A549 (cell line): Measurements from ENCODE around the gene SMYD5. TPM values are rescaled to one million over a fixed set of nuclear protein-coding genes. Genes with fewer than 3 reads are reported as not detected.

Experiments
- ATAC-seq, 2 experiments: fragments of 200-7000 bp in 1 of 2; fragments of >200 bp in 1 of 2; cut with Nextera tagmentation in 1 of 2; cut with Tn5 transposase in 1 of 2; 3 replicates each; pipeline versions ENCODE4 v1.8.0 to v1.9.1; 2018 to 2020; ENCODE audit warnings: mild to moderate bottlenecking in 1 of 2, moderate library complexity in 1 of 2
- CTCF ChIA-PET: fragments of 300-600 bp; sonication (Branson Sonifier 250); formaldehyde crosslinking; extraction: SDS; loops from one replicate; lab custom pipeline; 2021; ENCODE audit warnings: antibody characterized with exemption, inconsistent platforms; lab: Yijun Ruan, JAX
- POLR2A ChIA-PET: fragments of 350-600 bp; formaldehyde crosslinking; extraction: SDS; loops from one replicate; lab custom pipeline; 2021; ENCODE audit warnings: antibody characterized with exemption, inconsistent platforms; lab: Yijun Ruan, JAX
- DNase-seq, 2 experiments: peaks; one replicate each; pipeline versions ENCODE4 v3.0.0 to v3.0.0-alpha.2; 2011 to 2016; ENCODE audit warnings: low read depth in 1 of 2, low spot score in 1 of 2
- FAIRE-seq: peaks from 2 replicates; lab custom pipeline; 2011; peaks lifted over from hg19 to GRCh38; lab: Jason Lieb, UNC
- H3K27ac ChIP-seq, 2 experiments: fragments of >200 bp; sonication (Bioruptor Twin); formaldehyde crosslinking; 3 replicates each; pipeline ENCODE4 v1.5.1; 2016 to 2017
- H3K4me1 ChIP-seq: fragments of >200 bp; sonication (Bioruptor Twin); formaldehyde crosslinking; 3 replicates; pipeline ENCODE4 v1.6.1; 2016
- H3K4me2 ChIP-seq: fragments of >200 bp; sonication (Bioruptor Twin); formaldehyde crosslinking; 3 replicates; pipeline ENCODE4 v1.6.1; 2016
- H3K4me3 ChIP-seq: fragments of >200 bp; sonication (Bioruptor Twin); formaldehyde crosslinking; 3 replicates; pipeline ENCODE4 v1.5.1; 2016
- H3K9me3 ChIP-seq: fragments of >200 bp; sonication (Bioruptor Twin); formaldehyde crosslinking; 3 replicates; pipeline ENCODE4 v1.6.1; 2016
- BHLHE40 ChIP-seq: IDR thresholded peaks from 2 replicates; pipeline ENCODE4 v1.6.1; 2012; ENCODE audit warnings: low read depth, low read length, inconsistent platforms
- CHD4 ChIP-seq: fragments of 200-600 bp; sonication (generic); IDR thresholded peaks from 2 replicates; pipeline ENCODE4 v1.6.1; 2016; ENCODE audit warnings: antibody characterized with exemption, mild to moderate bottlenecking, borderline replicate concordance
- EHF ChIP-seq: fragments of 250-450 bp; sonication (Bioruptor Pico); IDR thresholded peaks from 2 replicates; pipeline ENCODE4 v1.5.0; 2020; ENCODE audit warnings: mild to moderate bottlenecking
- FOSB ChIP-seq: fragments of 250-450 bp; sonication (Bioruptor Pico); IDR thresholded peaks from 2 replicates; pipeline ENCODE4 v1.5.0; 2020; ENCODE audit warnings: mild to moderate bottlenecking, moderate library complexity
- FOSL2 ChIP-seq, 2 experiments: fragments of 450-650 bp in 1 of 2; fragments of >200 bp in 1 of 2; sonication (Bioruptor Twin) in 1 of 2; formaldehyde crosslinking; IDR thresholded peaks; 2 replicates each; pipeline versions ENCODE4 v1.5.0 to v1.6.1; 2016 to 2020; ENCODE audit warnings: mild to moderate bottlenecking in 1 of 2, moderate library complexity in 1 of 2
- HEYL ChIP-seq: fragments of 250-450 bp; sonication (Bioruptor Pico); IDR thresholded peaks from 2 replicates; pipeline ENCODE4 v1.8.0; 2021; ENCODE audit warnings: mild to moderate bottlenecking, moderate library complexity
- HOXB5 ChIP-seq: fragments of 250-450 bp; sonication (Bioruptor Pico); IDR thresholded peaks from 2 replicates; pipeline ENCODE4 v1.5.0; 2020; ENCODE audit warnings: mild to moderate bottlenecking, moderate library complexity
- JUNB ChIP-seq: fragments of >200 bp; sonication (Bioruptor Twin); formaldehyde crosslinking; IDR thresholded peaks from 2 replicates; pipeline ENCODE4 v1.6.1; 2016
- KDM1A ChIP-seq: fragments of 200-600 bp; sonication (generic); IDR thresholded peaks from 2 replicates; pipeline ENCODE4 v1.6.1; 2016; ENCODE audit warnings: low read depth, mild to moderate bottlenecking
- MAFK ChIP-seq: fragments of 450-650 bp; IDR thresholded peaks from 2 replicates; pipeline ENCODE4 v1.6.1; 2014; ENCODE audit not compliant: partially characterized antibody
- MYC ChIP-seq: IDR thresholded peaks from 2 replicates; pipeline ENCODE4 v1.6.1; 2012; ENCODE audit warnings: mild to moderate bottlenecking, inconsistent platforms, low read length, improper control_type of control experiment, borderline replicate concordance
- NFE2L2 ChIP-seq: fragments of 150-350 bp; conservative IDR thresholded peaks from 2 replicates; pipeline ENCODE4 v1.6.1; 2014; ENCODE audit warnings: low read length
- POLR2AphosphoS2 ChIP-seq: conservative IDR thresholded peaks from 2 replicates; pipeline ENCODE4 v1.6.1; 2012; ENCODE audit warnings: low read length, improper control_type of control experiment, inconsistent platforms
- SREBF2 ChIP-seq: fragments of 450-650 bp; IDR thresholded peaks from 2 replicates; pipeline ENCODE4 v1.6.1; 2014; ENCODE audit warnings: mild to moderate bottlenecking, moderate library complexity
- ZSCAN20 ChIP-seq: fragments of 250-450 bp; sonication (Bioruptor Pico); IDR thresholded peaks from 2 replicates; pipeline ENCODE4 v1.8.0; 2022; ENCODE audit warnings: mild to moderate bottlenecking, moderate library complexity
- WGBS: methylation state at CpG from one replicate; pipeline ENCODE4 v1.1.6; 2017; ENCODE audit errors: missing lambda C conversion rate; 5-methylcytosine and 5-hydroxymethylcytosine counted together
- polyA plus RNA-seq, 4 experiments: library from polyadenylated mRNA; depleted of rRNA in 3 of 4; stranded (reverse); fragments of >200 nt; fragmentation: RNase III in 1 of 4; extraction: RNeasy Plus Mini Kit Qiagen cat#74134 plus additional on column Dnase treatment in 1 of 4; gene quantifications; 2 replicates in 3 of 4; 3 replicates in 1 of 4; pipeline ENCODE4 v1.2.3, GENCODE V29; 2011 to 2017
- TF ChIP-seq, protein P1 (sequence below): IDR thresholded peaks from 2 replicates; pipeline ENCODE4 v1.6.1; 2012; ENCODE audit warnings: low read depth, borderline replicate concordance
- TF ChIP-seq, protein P2 (sequence below): fragments of >200 bp; sonication (Bioruptor Twin); formaldehyde crosslinking; IDR thresholded peaks from 3 replicates; pipeline ENCODE4 v1.5.1; 2016
- TF ChIP-seq, protein P3 (sequence below): fragments of >200 bp; sonication (Bioruptor Twin); formaldehyde crosslinking; IDR thresholded peaks from 2 replicates; pipeline ENCODE4 v1.6.1; 2016

The SMYD5 gene
- polyA plus RNA-seq, 2 of the 4 experiments (the other 2 are of a cell fraction) = 40.3 to 46.7 TPM

DNA sequence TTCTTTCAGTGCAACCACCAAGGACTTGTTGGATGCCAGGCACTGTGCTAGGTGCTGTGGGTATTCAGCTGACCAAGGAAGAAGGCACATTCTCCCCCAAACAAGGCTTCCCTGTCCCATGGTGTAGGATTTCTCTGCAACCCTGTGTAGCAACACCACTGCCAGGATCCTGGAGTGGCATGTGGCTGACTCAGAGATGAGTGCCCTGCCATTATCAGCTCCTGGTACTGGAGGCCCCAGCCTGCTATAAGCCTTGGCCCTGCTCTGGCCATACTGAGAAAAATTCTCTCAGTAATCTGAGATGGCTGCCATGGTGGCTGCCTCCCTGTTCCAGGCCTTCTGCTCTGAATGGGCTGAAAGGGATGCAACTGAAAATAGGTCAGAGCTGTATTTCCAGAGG, 4.3 kb downstream of the SMYD5 start:
- POLR2A ChIA-PET = interaction anchor here (1.5 kb wide), 1 partner anchor 16 kb away, joined by 5 read pairs; the partner anchor contains the start of gene CCT7
- H3K27ac ChIP-seq = no peak overlapping the region
- peaks cover 9% of the 10 kb centered on the region for H3K4me1 ChIP-seq

DNA sequence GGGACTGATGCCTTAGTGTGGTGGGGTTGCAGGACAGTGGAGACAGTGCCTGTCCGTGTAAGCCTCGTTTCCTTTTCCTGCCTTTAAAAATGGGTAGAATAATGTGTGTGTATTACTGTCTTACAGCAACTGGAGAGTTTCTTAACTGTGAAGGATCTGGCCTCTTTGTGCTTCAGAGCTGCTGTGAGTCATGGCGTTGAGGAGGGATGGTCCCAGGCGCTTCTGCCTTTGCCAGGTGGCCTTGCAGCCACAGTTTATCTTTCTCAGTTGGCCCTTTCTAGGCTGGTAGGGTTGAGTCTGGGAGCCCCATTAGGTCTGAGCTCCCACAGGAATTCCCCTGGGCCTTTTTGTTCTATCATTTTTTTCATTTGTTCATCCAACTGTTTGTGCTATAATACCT, 9.8 kb downstream of the SMYD5 start:
- ChIA-PET POLR2A (no interaction called here), CTCF (interaction anchor here (0.7 to 7.2 kb wide), 5 partner anchors 9 to 331 kb away, joined by 3 to 57 read pairs (median 4); no protein-coding TSS in a partner anchor)
- TF ChIP-seq BHLHE40 = no peak
- TF ChIP-seq HOXB5 (CRISPR knock-in tag) = no peak
- TF ChIP-seq KDM1A = no peak
- TF ChIP-seq CHD4 = no peak
- no peak for TF ChIP-seq HEYL (CRISPR knock-in tag)
- FAIRE-seq = no peak
- Histone ChIP-seq H3K9me3 (no peaks in the 10 kb centered on the region), H3K4me1 (no peaks in the 10 kb centered on the region), H3K4me3 (no peak overlapping the region), H3K4me2 (no peak overlapping the region), H3K27ac (no peak overlapping the region)
- 95% methylated on average over 4 of the region's 4 CpGs for WGBS
- no peak for ATAC-seq
- no peak for DNase-seq

More for the DNA sequence above, 4.3 kb downstream of the SMYD5 start:
- no peak overlapping the region for H3K4me2 ChIP-seq
- no peaks in the 10 kb centered on the region for H3K9me3 ChIP-seq
- no peak for TF ChIP-seq HEYL (CRISPR knock-in tag)
- TF ChIP-seq, protein P1, sequence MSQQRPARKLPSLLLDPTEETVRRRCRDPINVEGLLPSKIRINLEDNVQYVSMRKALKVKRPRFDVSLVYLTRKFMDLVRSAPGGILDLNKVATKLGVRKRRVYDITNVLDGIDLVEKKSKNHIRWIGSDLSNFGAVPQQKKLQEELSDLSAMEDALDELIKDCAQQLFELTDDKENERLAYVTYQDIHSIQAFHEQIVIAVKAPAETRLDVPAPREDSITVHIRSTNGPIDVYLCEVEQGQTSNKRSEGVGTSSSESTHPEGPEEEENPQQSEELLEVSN = no peak
- TF ChIP-seq MYC = no peak
- TF ChIP-seq BHLHE40 = no peak
- TF ChIP-seq JUNB = no peak
- no peak for TF ChIP-seq EHF (CRISPR knock-in tag)
- TF ChIP-seq NFE2L2 = no peak
- TF ChIP-seq FOSL2 (IDR thresholded peaks at IDR 0.05) = no peak
- TF ChIP-seq FOSL2 (CRISPR knock-in tag; IDR thresholded peaks at IDR 0.05) = no peak
- TF ChIP-seq POLR2AphosphoS2 = no peak
- no peak for TF ChIP-seq FOSB (CRISPR knock-in tag)
- TF ChIP-seq, protein P2, sequence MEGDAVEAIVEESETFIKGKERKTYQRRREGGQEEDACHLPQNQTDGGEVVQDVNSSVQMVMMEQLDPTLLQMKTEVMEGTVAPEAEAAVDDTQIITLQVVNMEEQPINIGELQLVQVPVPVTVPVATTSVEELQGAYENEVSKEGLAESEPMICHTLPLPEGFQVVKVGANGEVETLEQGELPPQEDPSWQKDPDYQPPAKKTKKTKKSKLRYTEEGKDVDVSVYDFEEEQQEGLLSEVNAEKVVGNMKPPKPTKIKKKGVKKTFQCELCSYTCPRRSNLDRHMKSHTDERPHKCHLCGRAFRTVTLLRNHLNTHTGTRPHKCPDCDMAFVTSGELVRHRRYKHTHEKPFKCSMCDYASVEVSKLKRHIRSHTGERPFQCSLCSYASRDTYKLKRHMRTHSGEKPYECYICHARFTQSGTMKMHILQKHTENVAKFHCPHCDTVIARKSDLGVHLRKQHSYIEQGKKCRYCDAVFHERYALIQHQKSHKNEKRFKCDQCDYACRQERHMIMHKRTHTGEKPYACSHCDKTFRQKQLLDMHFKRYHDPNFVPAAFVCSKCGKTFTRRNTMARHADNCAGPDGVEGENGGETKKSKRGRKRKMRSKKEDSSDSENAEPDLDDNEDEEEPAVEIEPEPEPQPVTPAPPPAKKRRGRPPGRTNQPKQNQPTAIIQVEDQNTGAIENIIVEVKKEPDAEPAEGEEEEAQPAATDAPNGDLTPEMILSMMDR = no peak
- TF ChIP-seq ZSCAN20 (CRISPR knock-in tag) = no peak
- no peak for TF ChIP-seq MAFK
- TF ChIP-seq SREBF2 = no peak
- DNase-seq (no peak), FAIRE-seq (no peak), ATAC-seq (no peak)
- no peak overlapping the region for H3K4me3 ChIP-seq
- CTCF ChIA-PET = interaction anchor here (1.2 to 5.1 kb wide), 8 partner anchors 8 to 325 kb away, joined by 3 to 36 read pairs (median 8); partner anchors contain the start of gene PRADC1

DNA sequence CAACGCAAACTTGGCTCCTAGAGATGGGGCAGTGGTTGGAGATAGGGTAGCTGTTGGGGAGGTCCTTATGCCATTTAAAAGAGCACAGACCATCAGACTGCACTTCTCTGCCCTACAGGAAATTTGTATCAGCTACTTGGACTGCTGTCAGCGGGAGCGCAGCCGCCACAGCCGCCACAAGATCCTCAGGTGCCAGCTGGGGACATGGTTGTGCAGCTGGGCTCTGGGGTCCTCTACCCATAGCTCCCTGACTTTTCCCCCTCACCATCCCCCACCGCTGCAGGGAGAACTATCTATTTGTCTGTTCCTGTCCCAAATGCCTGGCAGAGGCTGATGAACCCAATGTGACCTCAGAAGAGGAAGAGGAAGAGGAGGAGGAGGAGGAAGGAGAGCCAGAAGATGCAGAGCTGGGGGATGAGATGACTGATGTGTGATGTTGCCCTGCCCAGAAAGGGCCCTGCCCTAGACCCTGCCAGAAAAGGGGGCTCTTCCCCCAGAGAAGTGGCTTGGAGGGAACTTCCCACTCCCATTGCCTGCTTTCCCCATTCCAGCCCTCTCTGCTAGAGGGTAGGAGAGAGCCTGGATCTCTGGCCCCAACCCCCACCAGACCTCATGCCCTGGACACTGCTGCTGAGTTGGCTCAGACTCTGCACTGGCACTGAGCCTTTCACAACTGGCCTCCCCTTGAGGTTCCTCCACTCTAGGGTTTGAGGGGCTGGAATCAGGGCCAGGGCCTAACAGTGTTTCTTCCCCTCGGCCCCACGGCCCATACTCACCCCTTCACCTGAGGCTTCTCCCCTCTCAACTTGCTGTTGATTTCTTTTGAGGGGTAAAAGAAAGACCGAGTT, 11.7 kb downstream of the SMYD5 start:
- Histone ChIP-seq H3K9me3 (no peaks in the 10 kb centered on the region), H3K4me1 (no peaks in the 10 kb centered on the region), H3K27ac (no peak overlapping the region), H3K4me2 (no peak overlapping the region), H3K4me3 (no peak overlapping the region)
- ChIA-PET CTCF (interaction anchor here (1.3 to 7.2 kb wide), 2 partner anchors 13 to 48 kb away, joined by 5 to 57 read pairs; no protein-coding TSS in a partner anchor), POLR2A (interaction anchor here (1.0 kb wide), 1 partner anchor 8 kb away, joined by 4 read pairs; the partner anchor contains the start of gene CCT7)
- TF ChIP-seq FOSL2 (IDR thresholded peaks at IDR 0.05) = no peak
- no peak for TF ChIP-seq FOSL2 (CRISPR knock-in tag; IDR thresholded peaks at IDR 0.05)
- TF ChIP-seq, protein P3, sequence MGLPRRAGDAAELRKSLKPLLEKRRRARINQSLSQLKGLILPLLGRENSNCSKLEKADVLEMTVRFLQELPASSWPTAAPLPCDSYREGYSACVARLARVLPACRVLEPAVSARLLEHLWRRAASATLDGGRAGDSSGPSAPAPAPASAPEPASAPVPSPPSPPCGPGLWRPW = no peak
- FAIRE-seq = no peak
- 93% methylated on average over 9 of the region's 9 CpGs for WGBS
- no peak for DNase-seq
- ATAC-seq = no peak; a peak in 1 of 6 replicates
